ENCODE data around the gene SORCS2.

- no peak for TF ChIP-seq CTCF (IDR thresholded peaks at IDR 0.05)
- TF ChIP-seq POLR2A (IDR thresholded peaks at IDR 0.05) = no peak
Observed at GRCh38 chr4:7680106-7680505, 487.8 kb downstream of the SORCS2 start.
